Neutrophil (primary cell): ENCODE data around the gene ANKH.

Experiments used
- H3K27ac ChIP-seq: fragments of 200-600 bp; sonication (generic); 2 replicates; pipeline ENCODE4 v1.5.1; 2016; ENCODE audit warnings: mild to moderate bottlenecking, moderate library complexity
- H3K27me3 ChIP-seq: fragments of 200-600 bp; sonication (generic); 2 replicates; pipeline ENCODE4 v1.6.0; 2016; ENCODE audit warnings: mild to moderate bottlenecking
- H3K36me3 ChIP-seq: fragments of 200-600 bp; sonication (generic); 2 replicates; pipeline ENCODE4 v1.5.1; 2017
- H3K4me1 ChIP-seq, 2 experiments: fragments of 200-600 bp in 1 of 2; sonication (generic) in 1 of 2; 1 replicate in 1 of 2; 2 replicates in 1 of 2; pipeline versions ENCODE4 v1.5.1 to v1.6.1; 2013 to 2016; ENCODE audit warnings: low read depth in 1 of 2, low read length in 1 of 2, mild to moderate bottlenecking in 1 of 2, moderate library complexity in 1 of 2; ENCODE audit not compliant: control insufficient read depth in 1 of 2, insufficient read depth in 1 of 2
- H3K4me3 ChIP-seq, 2 experiments: fragments of 200-600 bp in 1 of 2; sonication (generic) in 1 of 2; 1 replicate in 1 of 2; 2 replicates in 1 of 2; pipeline ENCODE4 v1.5.1; 2013 to 2016; ENCODE audit warnings: low read depth in 1 of 2, low read length in 1 of 2, mild to moderate bottlenecking in 1 of 2, moderate library complexity in 1 of 2
- H3K9me3 ChIP-seq: fragments of 200-600 bp; sonication (generic); 2 replicates; pipeline ENCODE4 v1.5.1; 2016
- CTCF ChIP-seq: fragments of 200-600 bp; sonication (generic); IDR thresholded peaks from 2 replicates; pipeline ENCODE4 v1.5.1; 2016; ENCODE audit warnings: antibody characterized with exemption

ANKH gene

DNA sequence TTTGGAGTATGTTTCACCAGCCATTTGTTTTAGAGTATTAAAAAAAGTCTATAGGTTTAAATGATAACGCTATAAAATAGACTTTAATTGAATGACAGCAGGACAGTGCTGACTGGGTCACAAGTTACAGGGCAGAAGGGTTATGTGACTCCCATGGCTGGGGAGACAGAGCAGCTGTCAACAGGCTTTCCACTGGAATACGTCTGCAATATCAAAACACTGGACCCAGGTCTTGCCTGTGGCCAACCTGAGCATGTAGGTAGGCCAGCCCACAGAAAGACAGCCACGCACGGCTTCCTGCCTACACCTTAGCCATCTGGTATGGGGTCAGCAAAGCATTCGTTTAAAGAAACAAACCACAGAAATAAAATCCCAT lies 126.4 kb downstream of the ANKH start:
- no peaks in the 10 kb centered on the region for H3K36me3 ChIP-seq
- no peak overlapping the region for H3K27ac ChIP-seq
- H3K9me3 ChIP-seq = no peaks in the 10 kb centered on the region
- no peaks in the 10 kb centered on the region for H3K4me1 ChIP-seq
- no peak overlapping the region for H3K4me3 ChIP-seq
- no peak for TF ChIP-seq CTCF
- no peaks in the 10 kb centered on the region for H3K27me3 ChIP-seq

- no peak overlapping the region for H3K4me3 ChIP-seq
These were observed 127.0 kb downstream of the ANKH start for GRCh38 chr5:14744296-14745187.

DNA sequence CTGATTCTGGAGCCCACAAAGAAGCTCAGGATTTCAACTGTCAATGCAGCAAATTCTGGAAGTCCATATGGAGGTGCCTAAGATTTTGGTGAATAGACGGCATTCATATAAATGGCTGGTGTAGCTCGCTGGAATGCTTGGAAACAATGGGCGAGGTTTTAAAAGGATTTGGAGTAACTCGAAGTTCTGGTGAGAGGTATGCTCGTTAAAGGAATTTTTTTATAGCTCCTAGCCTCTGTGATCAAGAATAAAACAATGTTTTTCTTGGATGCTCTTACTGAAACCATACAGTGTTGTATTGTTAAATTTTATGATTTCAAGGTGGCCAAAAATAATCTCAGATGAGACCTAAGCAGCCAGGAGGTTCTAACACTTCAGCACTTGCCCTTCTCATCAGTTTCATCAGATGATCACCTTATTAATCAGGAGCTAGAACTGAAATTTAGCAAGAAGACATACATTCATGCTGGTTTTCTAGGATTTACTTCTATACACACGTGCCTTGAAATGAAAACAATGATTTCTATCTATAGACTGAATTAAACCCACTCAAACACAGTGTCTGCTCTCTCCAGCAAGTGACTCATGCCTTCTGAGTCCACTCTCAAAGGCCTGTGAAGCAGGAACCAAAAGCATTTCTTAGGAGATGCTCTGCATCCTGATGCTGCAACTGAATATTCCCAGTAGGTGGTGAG lies 127.8 kb downstream of the ANKH start:
- no peaks in the 10 kb centered on the region for H3K36me3 ChIP-seq

More at GRCh38 chr5:14744296-14745187, 127.0 kb downstream of the ANKH start:
- TF ChIP-seq CTCF = no peak
- H3K27ac ChIP-seq = no peak overlapping the region
- no peaks in the 10 kb centered on the region for H3K36me3 ChIP-seq
- no peaks in the 10 kb centered on the region for H3K9me3 ChIP-seq
- H3K4me1 ChIP-seq = no peaks in the 10 kb centered on the region
- no peaks in the 10 kb centered on the region for H3K27me3 ChIP-seq

GRCh38 chr5:14742498-14742897 lies 129.1 kb downstream of the ANKH start:
- Histone ChIP-seq H3K4me3 (no peak overlapping the region), H3K9me3 (no peaks in the 10 kb centered on the region), H3K27me3 (no peaks in the 10 kb centered on the region), H3K36me3 (no peaks in the 10 kb centered on the region), H3K27ac (no peak overlapping the region), H3K4me1 (no peaks in the 10 kb centered on the region)
- TF ChIP-seq CTCF = no peak

More for the DNA sequence above, 127.8 kb downstream of the ANKH start:
- H3K4me3 ChIP-seq = no peak overlapping the region
- no peaks in the 10 kb centered on the region for H3K27me3 ChIP-seq
- no peaks in the 10 kb centered on the region for H3K4me1 ChIP-seq
- TF ChIP-seq CTCF = no peak
- H3K9me3 ChIP-seq = no peaks in the 10 kb centered on the region
- H3K27ac ChIP-seq = no peak overlapping the region

DNA sequence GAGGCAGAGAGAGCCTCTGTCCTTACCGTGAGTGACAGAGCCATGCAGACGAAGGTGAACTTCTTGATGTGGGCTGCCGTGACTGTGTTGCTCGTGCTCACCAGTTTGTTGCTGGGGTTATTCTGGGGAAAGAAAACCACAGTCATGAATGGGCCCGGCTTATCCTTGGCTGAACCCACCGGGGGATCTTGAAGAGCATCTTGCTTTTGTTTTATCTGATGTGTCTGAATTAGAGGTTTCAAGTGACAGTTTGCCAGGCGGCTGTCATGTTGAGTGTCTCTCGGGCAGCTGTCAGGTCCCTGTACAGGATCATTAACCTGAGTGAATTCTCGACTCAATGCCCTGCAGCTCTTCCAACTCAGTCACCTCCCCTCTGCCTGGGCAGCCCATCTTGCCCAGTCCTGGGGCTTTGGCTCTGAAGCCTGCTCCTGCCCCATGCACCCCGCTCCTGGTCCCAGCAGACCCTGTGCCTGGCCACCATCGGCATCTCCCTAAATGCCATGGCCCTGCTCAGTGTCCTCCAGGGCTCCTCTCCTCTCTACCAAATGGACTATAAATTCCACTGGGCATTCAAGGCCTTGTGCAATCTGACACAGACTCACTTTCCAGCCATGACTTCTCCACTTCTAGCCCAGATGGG lies 129.7 kb downstream of the ANKH start:
- no peak overlapping the region for H3K27ac ChIP-seq
- no peak overlapping the region for H3K4me3 ChIP-seq
- H3K9me3 ChIP-seq = no peaks in the 10 kb centered on the region
- H3K4me1 ChIP-seq = no peaks in the 10 kb centered on the region
- TF ChIP-seq CTCF = no peak
- H3K27me3 ChIP-seq = no peaks in the 10 kb centered on the region
- H3K36me3 ChIP-seq = no peaks in the 10 kb centered on the region
